Measurements from ENCODE around the gene C8G.

C8G gene

GRCh38 chr9:136934277-136934676, 10.8 kb upstream of the C8G start:
- TF ChIP-seq, protein P1, sequence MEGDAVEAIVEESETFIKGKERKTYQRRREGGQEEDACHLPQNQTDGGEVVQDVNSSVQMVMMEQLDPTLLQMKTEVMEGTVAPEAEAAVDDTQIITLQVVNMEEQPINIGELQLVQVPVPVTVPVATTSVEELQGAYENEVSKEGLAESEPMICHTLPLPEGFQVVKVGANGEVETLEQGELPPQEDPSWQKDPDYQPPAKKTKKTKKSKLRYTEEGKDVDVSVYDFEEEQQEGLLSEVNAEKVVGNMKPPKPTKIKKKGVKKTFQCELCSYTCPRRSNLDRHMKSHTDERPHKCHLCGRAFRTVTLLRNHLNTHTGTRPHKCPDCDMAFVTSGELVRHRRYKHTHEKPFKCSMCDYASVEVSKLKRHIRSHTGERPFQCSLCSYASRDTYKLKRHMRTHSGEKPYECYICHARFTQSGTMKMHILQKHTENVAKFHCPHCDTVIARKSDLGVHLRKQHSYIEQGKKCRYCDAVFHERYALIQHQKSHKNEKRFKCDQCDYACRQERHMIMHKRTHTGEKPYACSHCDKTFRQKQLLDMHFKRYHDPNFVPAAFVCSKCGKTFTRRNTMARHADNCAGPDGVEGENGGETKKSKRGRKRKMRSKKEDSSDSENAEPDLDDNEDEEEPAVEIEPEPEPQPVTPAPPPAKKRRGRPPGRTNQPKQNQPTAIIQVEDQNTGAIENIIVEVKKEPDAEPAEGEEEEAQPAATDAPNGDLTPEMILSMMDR (IDR thresholded peaks at IDR 0.05; ENCODE audit: low read depth, low read length, missing control alignments) = no peak
- DNase-seq (ENCODE audit: low read depth) = no peak
- no peak overlapping the region for H3K4me3 ChIP-seq (ENCODE audit: low read depth, low read length)

DNA sequence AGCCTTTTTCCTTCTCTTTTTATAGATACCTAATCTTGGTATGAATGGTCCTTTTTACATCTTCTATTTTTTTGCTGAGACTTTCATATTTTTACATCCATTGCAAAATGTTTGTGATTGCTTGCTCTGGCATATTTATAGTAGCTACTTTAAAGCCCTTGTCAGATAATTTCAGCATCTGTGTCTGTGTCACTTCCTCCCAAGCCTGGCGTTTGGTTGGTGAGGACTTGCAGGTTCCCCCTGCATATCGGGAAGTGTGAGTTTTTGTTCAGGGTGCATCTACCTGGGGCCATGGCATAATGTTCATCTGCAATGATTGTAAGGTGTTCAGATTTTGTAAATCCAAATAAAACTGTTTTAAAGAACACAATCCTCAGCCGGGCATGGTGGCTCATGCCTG, 9.4 kb upstream of the C8G start:
- DNase-seq (ENCODE audit: low read depth) = no peak
- no peak overlapping the region for H3K4me3 ChIP-seq (ENCODE audit: low read depth, low read length)
- TF ChIP-seq, protein P1 (IDR thresholded peaks at IDR 0.05; ENCODE audit: low read depth, low read length, missing control alignments) = no peak

DNA sequence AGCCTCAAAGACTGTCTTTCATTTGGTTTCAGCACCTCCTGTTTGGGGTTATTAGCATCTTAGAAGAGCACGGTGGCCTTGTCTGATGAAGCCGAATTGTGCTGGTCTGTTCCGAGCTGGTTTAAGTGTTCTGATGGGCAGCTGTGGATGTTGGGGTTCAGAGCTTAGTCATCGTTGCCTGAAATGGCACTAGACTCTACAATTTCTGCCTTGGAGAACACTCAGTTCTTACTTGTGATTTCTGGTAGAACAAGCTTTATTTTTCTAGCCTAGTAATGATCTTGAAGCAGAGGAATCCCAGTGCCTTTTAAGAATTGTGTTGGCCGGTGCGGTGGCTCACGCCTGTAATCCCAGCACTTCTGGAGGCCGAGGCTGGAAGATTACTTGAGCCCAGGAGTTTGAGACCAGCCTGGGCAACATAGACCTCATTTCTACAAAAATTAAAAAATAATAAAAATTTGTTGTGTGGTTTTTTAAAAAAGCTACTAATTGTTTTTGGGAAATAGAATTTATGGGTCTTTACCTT, 8.3 kb upstream of the C8G start:
- TF ChIP-seq, protein P1 (IDR thresholded peaks at IDR 0.05; ENCODE audit: low read depth, low read length, missing control alignments) = no peak
- no peak overlapping the region for H3K4me3 ChIP-seq (ENCODE audit: low read depth, low read length)
- no peak for DNase-seq (ENCODE audit: low read depth)

- no peak for DNase-seq (ENCODE audit: low read depth)
- H3K4me3 ChIP-seq (ENCODE audit: low read depth, low read length) = no peak overlapping the region
- TF ChIP-seq, protein P1 (IDR thresholded peaks at IDR 0.05; ENCODE audit: low read depth, low read length, missing control alignments) = no peak
Observed at GRCh38 chr9:136937186-136938001, 7.6 kb upstream of the C8G start.

GRCh38 chr9:136939431-136939995, 5.5 kb upstream of the C8G start:
- TF ChIP-seq, protein P1 (IDR thresholded peaks at IDR 0.05; ENCODE audit: low read depth, low read length, missing control alignments) = no peak
- no peak overlapping the region for H3K4me3 ChIP-seq (ENCODE audit: low read depth, low read length)
- DNase-seq (ENCODE audit: low read depth) = no peak

GRCh38 chr9:136939996-136940525, 5.0 kb upstream of the C8G start:
- TF ChIP-seq, protein P1 (IDR thresholded peaks at IDR 0.05; ENCODE audit: low read depth, low read length, missing control alignments) = no peak
- H3K4me3 ChIP-seq (ENCODE audit: low read depth, low read length) = no peak overlapping the region
- DNase-seq (ENCODE audit: low read depth) = no peak
